BJ (cell line): ENCODE measurements around the gene PRKD2. TPM values are rescaled to one million over a fixed set of nuclear protein-coding genes. Genes with fewer than 3 reads are reported as not detected.

ENCODE experiments used
- CTCF ChIA-PET: fragments of 350-600 bp; formaldehyde crosslinking; extraction: SDS; loops from one replicate; lab custom pipeline; 2021; ENCODE audit warnings: antibody characterized with exemption, inconsistent platforms; lab: Yijun Ruan, JAX
- POLR2A ChIA-PET: fragments of 300-600 bp; sonication (Branson Sonifier 250); formaldehyde crosslinking; extraction: SDS; loops from one replicate; lab custom pipeline; 2021; ENCODE audit warnings: antibody characterized with exemption; lab: Charles Lee
- DNase-seq: peaks from one replicate; pipeline ENCODE4 v3.0.0-alpha.2; 2011; ENCODE audit warnings: low read depth
- H3K27me3 ChIP-seq: 2 replicates; pipeline ENCODE4 v1.6.0; 2011; ENCODE audit warnings: low read length; ENCODE audit not compliant: control insufficient read depth, insufficient read depth
- H3K36me3 ChIP-seq: 2 replicates; pipeline ENCODE4 v1.5.1; 2011; ENCODE audit warnings: low read length; ENCODE audit not compliant: control insufficient read depth, insufficient read depth
- H3K4me3 ChIP-seq: 2 replicates; pipeline ENCODE4 v1.5.1; 2011; ENCODE audit warnings: low read depth, mild to moderate bottlenecking, control low read depth, low read length
- polyA plus RNA-seq: library from polyadenylated mRNA; depleted of rRNA; stranded (reverse); fragments of >200 nt; gene quantifications from 2 replicates; pipeline ENCODE4 v1.2.3, GENCODE V29; 2011
- TF ChIP-seq, protein P1 (sequence below): IDR thresholded peaks from 2 replicates; pipeline ENCODE4 v1.5.1; 2011; ENCODE audit warnings: low read depth, mild to moderate bottlenecking, control low read depth, inconsistent platforms, low read length, moderate library complexity; ENCODE audit not compliant: insufficient read depth

The PRKD2 gene
- polyA plus RNA-seq, 1 experiment = 19.4 TPM

DNA sequence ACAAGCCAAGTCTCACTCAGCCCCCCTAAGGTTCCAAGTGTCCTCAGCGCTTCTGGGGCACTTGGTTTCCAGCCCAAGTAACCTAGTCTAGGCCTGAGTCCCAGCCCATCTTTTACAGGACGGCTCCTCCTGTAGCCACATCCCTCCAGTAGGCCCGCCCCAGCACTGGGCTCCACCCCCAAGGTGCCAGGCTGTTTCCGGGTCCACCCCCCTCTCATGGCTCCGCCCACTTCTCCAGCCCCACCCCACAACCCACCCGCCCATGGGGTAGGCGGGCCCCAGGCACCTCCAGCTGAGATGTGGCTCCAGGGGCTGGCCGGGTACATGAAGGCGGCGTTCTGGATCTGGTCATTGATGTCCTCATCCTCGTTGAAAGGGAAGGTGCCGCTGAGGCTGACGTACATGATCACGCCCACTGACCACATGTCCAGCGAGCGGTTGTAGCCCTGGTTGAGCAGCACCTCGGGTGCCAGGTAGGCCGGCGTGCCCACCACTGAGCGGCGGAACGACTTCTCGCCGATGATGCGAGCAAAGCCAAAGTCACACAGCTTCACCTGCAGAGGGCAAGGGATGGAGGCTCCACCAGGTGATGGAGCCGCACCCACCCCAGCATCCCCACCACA lies 38.7 kb downstream of the PRKD2 start:
- CTCF ChIA-PET = interaction anchor here (1.2 to 1.3 kb wide), 2 partner anchors 16 to 27 kb away, joined by 3 read pairs; no protein-coding TSS in a partner anchor
- POLR2A ChIA-PET = no interaction called here
- H3K4me3 ChIP-seq = no peak overlapping the region
- TF ChIP-seq, protein P1, sequence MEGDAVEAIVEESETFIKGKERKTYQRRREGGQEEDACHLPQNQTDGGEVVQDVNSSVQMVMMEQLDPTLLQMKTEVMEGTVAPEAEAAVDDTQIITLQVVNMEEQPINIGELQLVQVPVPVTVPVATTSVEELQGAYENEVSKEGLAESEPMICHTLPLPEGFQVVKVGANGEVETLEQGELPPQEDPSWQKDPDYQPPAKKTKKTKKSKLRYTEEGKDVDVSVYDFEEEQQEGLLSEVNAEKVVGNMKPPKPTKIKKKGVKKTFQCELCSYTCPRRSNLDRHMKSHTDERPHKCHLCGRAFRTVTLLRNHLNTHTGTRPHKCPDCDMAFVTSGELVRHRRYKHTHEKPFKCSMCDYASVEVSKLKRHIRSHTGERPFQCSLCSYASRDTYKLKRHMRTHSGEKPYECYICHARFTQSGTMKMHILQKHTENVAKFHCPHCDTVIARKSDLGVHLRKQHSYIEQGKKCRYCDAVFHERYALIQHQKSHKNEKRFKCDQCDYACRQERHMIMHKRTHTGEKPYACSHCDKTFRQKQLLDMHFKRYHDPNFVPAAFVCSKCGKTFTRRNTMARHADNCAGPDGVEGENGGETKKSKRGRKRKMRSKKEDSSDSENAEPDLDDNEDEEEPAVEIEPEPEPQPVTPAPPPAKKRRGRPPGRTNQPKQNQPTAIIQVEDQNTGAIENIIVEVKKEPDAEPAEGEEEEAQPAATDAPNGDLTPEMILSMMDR = no peak
- H3K36me3 ChIP-seq = peaks cover 31% of the 10 kb centered on the region
- no peak for DNase-seq
- H3K27me3 ChIP-seq = no peaks in the 10 kb centered on the region

DNA sequence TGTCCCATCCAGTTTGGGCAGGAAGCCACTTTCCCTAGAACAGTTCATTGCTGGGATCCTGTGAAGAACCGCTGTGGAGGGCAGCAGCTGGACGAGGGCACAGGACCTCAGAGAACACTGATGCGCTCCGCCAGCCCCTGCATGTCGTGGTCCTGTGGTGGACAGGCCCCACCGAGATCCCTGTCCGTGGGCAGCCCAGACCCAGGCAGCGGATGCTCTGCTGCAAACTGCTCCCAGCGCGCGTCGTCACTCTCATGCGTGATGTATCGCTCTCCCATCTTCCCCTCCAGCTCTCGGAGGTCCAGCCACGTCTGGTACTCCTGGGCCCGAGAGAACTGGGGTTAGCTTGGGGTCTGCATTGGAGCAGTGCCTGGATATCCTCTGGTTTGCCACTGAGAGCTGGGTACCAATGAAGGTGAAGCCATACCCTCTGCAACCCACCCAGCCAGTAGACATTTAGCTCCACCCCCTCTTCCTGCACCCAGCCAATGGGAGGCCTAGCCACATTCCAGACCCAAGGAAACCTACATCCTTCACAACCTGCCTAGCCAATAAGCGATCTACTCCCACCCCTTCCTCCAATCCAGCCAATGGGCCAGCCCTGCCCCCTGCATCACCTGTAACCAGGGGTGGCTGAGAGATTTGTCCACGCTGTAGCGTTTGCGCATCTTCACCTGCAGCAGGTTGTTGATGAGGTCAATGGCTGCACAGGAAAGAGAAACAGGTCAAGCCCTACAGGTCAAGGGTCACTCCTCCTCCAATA lies 42.3 kb downstream of the PRKD2 start:
- no peak for DNase-seq
- TF ChIP-seq, protein P1 = no peak
- ChIA-PET CTCF (interaction anchor here (0.6 to 1.3 kb wide), 2 partner anchors 12 to 295 kb away, joined by 3 to 4 read pairs; no protein-coding TSS in a partner anchor), POLR2A (no interaction called here)
- no peak overlapping the region for H3K4me3 ChIP-seq
- H3K27me3 ChIP-seq = no peaks in the 10 kb centered on the region
- peaks cover 28% of the 10 kb centered on the region for H3K36me3 ChIP-seq

DNA sequence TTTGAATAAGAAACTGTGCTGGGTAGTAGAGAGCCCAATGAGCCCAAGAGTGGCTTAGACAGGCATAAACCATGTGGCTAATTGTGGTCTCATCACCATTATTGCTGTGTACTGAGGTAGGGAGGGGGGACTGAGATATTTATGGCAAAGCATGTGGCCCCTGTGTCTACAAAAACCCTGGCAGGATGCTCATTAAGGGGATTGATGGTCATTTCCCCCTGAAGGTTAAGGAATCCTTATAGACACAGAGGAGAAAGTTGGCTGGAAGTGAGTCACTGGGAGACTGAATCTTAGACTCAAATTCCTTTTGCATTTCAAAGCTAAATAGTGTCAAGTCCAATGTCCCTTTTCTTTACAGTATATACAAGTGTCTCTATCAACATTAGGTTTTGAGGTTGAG lies 46.1 kb downstream of the PRKD2 start:
- Histone ChIP-seq H3K27me3 (no peaks in the 10 kb centered on the region), H3K4me3 (no peak overlapping the region), H3K36me3 (peaks cover 16% of the 10 kb centered on the region)
- CTCF ChIA-PET = interaction anchor here (0.9 to 1.7 kb wide), 5 partner anchors 9 to 59 kb away, joined by 3 to 13 read pairs (median 4); no protein-coding TSS in a partner anchor
- POLR2A ChIA-PET = no interaction called here
- TF ChIP-seq, protein P1 = no peak
- no peak for DNase-seq

DNA sequence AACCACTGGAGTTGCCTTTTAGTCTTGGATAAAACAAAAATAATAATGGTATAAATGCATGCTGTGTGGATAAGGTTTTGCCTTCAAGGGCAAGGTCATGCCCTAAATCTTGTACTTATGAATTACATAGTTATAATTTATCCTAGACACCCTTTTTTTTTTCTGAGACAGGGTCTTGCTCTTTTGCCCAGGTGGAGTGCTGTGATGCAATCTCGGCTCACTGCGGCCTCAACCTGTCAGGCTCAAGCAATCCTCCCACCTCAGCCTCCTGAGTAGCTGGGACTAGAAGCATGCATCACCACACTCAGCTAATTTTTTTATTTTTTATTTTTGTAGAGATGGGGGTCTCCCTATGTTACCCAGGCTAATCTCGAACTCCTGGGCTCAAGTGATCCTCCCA lies 48.3 kb downstream of the PRKD2 start:
- CTCF ChIA-PET = interaction anchor here (0.6 to 1.2 kb wide), 3 partner anchors 12 to 35 kb away, joined by 3 to 5 read pairs (median 3); no protein-coding TSS in a partner anchor
- no peak for DNase-seq
- peaks cover 6% of the 10 kb centered on the region; the same call in 1 of the 2 replicates for H3K36me3 ChIP-seq
- TF ChIP-seq, protein P1 = no peak
- POLR2A ChIA-PET = no interaction called here
- H3K4me3 ChIP-seq = no peak overlapping the region
- no peaks in the 10 kb centered on the region for H3K27me3 ChIP-seq

DNA sequence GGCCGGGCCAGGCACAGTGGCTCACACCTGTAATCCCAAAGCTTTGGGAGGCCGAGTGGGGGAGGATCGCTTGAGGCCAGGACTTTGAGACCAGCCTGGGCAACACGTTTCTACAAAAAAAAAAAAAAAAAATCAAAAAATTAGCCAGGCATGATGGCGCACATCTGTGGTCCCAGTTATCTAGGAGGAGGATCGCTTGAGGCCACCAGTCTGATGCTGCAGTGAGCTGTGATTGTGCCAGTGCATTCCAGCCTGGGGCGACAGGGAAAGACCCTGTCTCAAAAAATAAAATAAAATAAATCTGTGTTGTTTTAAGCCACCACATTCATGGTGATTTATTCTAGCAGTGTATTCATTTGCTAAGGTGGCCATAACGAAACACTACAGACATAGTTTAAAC lies 51.8 kb downstream of the PRKD2 start:
- Histone ChIP-seq H3K27me3 (no peaks in the 10 kb centered on the region), H3K4me3 (no peak overlapping the region), H3K36me3 (no peaks in the 10 kb centered on the region)
- POLR2A ChIA-PET = no interaction called here
- TF ChIP-seq, protein P1 = no peak
- CTCF ChIA-PET = interaction anchor here (11.4 kb wide), 1 partner anchor 54 kb away, joined by 347 read pairs; the partner anchor contains the start of gene CALM3
- no peak for DNase-seq
